Osteoblast (primary cell): ENCODE measurements around the gene SMIM32. TPM values are rescaled to one million over a fixed set of nuclear protein-coding genes. Genes with fewer than 3 reads are reported as not detected.
A peak's percentile ranks its signal among the peaks of the same experiment; 100 is the strongest.

Experiments
- DNase-seq: peaks from one replicate; pipeline ENCODE4 v3.0.0; 2011; ENCODE audit warnings: low spot score, mixed read lengths; ENCODE audit not compliant: insufficient read length; ENCODE audit errors: missing footprints
- H2AFZ ChIP-seq: 2 replicates; pipeline ENCODE4 v1.6.0; 2011; ENCODE audit warnings: mild to moderate bottlenecking, low read length
- H3K27ac ChIP-seq: 2 replicates; pipeline ENCODE4 v1.5.1; 2011; ENCODE audit warnings: mild to moderate bottlenecking, low read depth, low read length, moderate library complexity
- H3K27me3 ChIP-seq: 2 replicates; pipeline ENCODE4 v1.6.0; 2012; ENCODE audit warnings: mild to moderate bottlenecking, control low read depth, inconsistent platforms, low read length, moderate library complexity; ENCODE audit not compliant: insufficient read depth
- H3K36me3 ChIP-seq: 2 replicates; pipeline ENCODE4 v1.5.1; 2011; ENCODE audit warnings: mild to moderate bottlenecking, low read length, control low read depth, moderate library complexity; ENCODE audit not compliant: insufficient read depth
- H3K4me1 ChIP-seq: 2 replicates; pipeline ENCODE4 v1.5.1; 2011; ENCODE audit warnings: mild to moderate bottlenecking, low read length, control low read depth, moderate library complexity; ENCODE audit not compliant: insufficient read depth
- H3K4me2 ChIP-seq: 2 replicates; pipeline ENCODE4 v1.6.0; 2011; ENCODE audit warnings: mild to moderate bottlenecking, low read length; ENCODE audit not compliant: insufficient read depth
- H3K4me3 ChIP-seq: fragments of 200-600 bp; sonication (generic); 3 replicates; pipeline ENCODE4 v1.5.1; 2012; ENCODE audit warnings: mild to moderate bottlenecking, low read length, inconsistent platforms; ENCODE audit not compliant: insufficient read depth
- H3K79me2 ChIP-seq: 2 replicates; pipeline ENCODE4 v1.6.0; 2012; ENCODE audit warnings: mild to moderate bottlenecking, low read length, control low read depth, inconsistent platforms; ENCODE audit not compliant: insufficient read depth
- H3K9me3 ChIP-seq: 2 replicates; pipeline ENCODE4 v1.5.1; 2011; ENCODE audit warnings: low read depth, low read length, control low read depth
- H4K20me1 ChIP-seq: 2 replicates; pipeline ENCODE4 v1.6.0; 2012; ENCODE audit warnings: mild to moderate bottlenecking, low read length, control low read depth; ENCODE audit not compliant: insufficient read depth
- total RNA-seq: library from RNA; depleted of rRNA; stranded (reverse); fragments of >200 nt; gene quantifications from 2 replicates; pipeline ENCODE4 v1.2.3, GENCODE V29; 2012
- TF ChIP-seq, protein P1 (sequence below): IDR thresholded peaks from 2 replicates; pipeline ENCODE4 v1.5.1; 2011; ENCODE audit warnings: mild to moderate bottlenecking, low read depth, low read length, moderate library complexity; ENCODE audit errors: extremely low read depth

Gene SMIM32
- total RNA-seq, 1 donor, result not detected

DNA sequence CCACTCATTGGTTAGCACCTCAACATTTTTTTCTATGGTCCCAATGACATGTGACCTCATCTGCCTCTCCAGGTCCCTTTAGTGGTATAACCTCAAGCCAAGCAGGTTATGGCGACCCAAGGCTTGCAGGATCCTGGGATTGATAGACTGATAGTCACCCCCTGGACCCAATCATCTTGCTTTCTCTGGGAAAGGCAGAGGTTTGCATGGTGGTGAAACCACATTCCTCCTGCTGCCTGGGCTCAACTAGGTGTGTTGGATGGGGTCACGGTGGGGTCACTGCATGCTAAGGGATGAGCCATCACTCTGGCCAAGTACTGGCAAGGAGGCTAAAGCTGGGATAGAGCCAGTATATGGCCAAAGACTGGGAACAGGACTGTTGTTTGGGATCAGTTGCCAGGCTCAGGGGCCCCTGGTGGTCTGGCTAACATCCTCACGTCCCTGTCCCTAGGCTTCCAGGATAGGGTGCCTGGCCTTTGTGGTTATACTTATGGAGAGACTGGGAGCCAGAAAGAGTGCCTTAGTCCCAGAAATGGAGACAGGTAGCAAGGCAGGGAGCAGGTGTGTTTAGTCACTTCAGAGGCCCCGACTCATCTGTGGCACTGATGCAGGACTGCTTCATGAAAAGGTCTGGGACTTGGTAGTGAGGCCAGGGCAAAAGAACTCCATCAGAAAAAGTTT lies 4.6 kb upstream of the SMIM32 start:
- Histone ChIP-seq H3K36me3 (no peaks in the 10 kb centered on the region), H4K20me1 (peaks cover 5% of the 10 kb centered on the region), H3K27me3 (peaks cover 16% of the 10 kb centered on the region), H3K79me2 (no peaks in the 10 kb centered on the region), H3K27ac (no peak overlapping the region), H2AFZ (no peak overlapping the region), H3K4me3 (no peak overlapping the region), H3K4me1 (peaks cover 9% of the 10 kb centered on the region), H3K9me3 (no peaks in the 10 kb centered on the region), H3K4me2 (no peak overlapping the region)
- TF ChIP-seq, protein P1, sequence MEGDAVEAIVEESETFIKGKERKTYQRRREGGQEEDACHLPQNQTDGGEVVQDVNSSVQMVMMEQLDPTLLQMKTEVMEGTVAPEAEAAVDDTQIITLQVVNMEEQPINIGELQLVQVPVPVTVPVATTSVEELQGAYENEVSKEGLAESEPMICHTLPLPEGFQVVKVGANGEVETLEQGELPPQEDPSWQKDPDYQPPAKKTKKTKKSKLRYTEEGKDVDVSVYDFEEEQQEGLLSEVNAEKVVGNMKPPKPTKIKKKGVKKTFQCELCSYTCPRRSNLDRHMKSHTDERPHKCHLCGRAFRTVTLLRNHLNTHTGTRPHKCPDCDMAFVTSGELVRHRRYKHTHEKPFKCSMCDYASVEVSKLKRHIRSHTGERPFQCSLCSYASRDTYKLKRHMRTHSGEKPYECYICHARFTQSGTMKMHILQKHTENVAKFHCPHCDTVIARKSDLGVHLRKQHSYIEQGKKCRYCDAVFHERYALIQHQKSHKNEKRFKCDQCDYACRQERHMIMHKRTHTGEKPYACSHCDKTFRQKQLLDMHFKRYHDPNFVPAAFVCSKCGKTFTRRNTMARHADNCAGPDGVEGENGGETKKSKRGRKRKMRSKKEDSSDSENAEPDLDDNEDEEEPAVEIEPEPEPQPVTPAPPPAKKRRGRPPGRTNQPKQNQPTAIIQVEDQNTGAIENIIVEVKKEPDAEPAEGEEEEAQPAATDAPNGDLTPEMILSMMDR, result no peak
- DNase-seq, result no peak

- H2AFZ ChIP-seq, result no peak overlapping the region
- H3K27me3 ChIP-seq, result peaks cover 30% of the 10 kb centered on the region
- H3K36me3 ChIP-seq, result no peaks in the 10 kb centered on the region
- TF ChIP-seq, protein P1, result no peak
- H3K4me1 ChIP-seq, result peaks cover 9% of the 10 kb centered on the region
- H3K9me3 ChIP-seq, result no peaks in the 10 kb centered on the region
- H3K4me2 ChIP-seq, result peak overlapping the region; percentile 61
- peaks cover 13% of the 10 kb centered on the region for H4K20me1 ChIP-seq
- DNase-seq, result peak; percentile 90
- H3K4me3 ChIP-seq, result peak overlapping the region; percentile 1
- no peaks in the 10 kb centered on the region for H3K79me2 ChIP-seq
- H3K27ac ChIP-seq, result peak overlapping the region; percentile 54
Measured at GRCh38 chr5:136195971-136196820, 3.2 kb upstream of the SMIM32 start.

GRCh38 chr5:136194576-136194975 lies 1.6 kb upstream of the SMIM32 start:
- no peaks in the 10 kb centered on the region for H3K36me3 ChIP-seq
- peaks cover 38% of the 10 kb centered on the region for H3K27me3 ChIP-seq
- H3K4me3 ChIP-seq, result no peak overlapping the region
- H3K79me2 ChIP-seq, result no peaks in the 10 kb centered on the region
- TF ChIP-seq, protein P1, result no peak
- no peak for DNase-seq
- peaks cover 9% of the 10 kb centered on the region for H3K4me1 ChIP-seq
- peaks cover 18% of the 10 kb centered on the region for H4K20me1 ChIP-seq
- no peak overlapping the region for H3K4me2 ChIP-seq
- no peaks in the 10 kb centered on the region for H3K9me3 ChIP-seq
- H3K27ac ChIP-seq, result no peak overlapping the region
- H2AFZ ChIP-seq, result no peak overlapping the region
